Smooth muscle cell (in vitro differentiated cells): ENCODE results near the gene ARPC5L. TPM values are rescaled to one million over a fixed set of nuclear protein-coding genes. Genes with fewer than 3 reads are reported as not detected.

Source experiments
- DNase-seq: peaks from one replicate; lab custom pipeline; 2025; ENCODE audit not compliant: unreplicated experiment; lab: John Stamatoyannopoulos, UW
- H2AFZ ChIP-seq: fragments of 200-600 bp; sonication (generic); 2 replicates; pipeline ENCODE4 v1.6.0; 2016; ENCODE audit warnings: antibody characterized with exemption, low read depth, mild to moderate bottlenecking
- H3F3A ChIP-seq: fragments of 200-600 bp; sonication (generic); 2 replicates; pipeline ENCODE4 v1.6.0; 2017; ENCODE audit warnings: antibody characterized with exemption, low read depth
- H3K27ac ChIP-seq: fragments of 200-600 bp; sonication (generic); 2 replicates; pipeline ENCODE4 v1.5.1; 2016; ENCODE audit warnings: low read depth, mild to moderate bottlenecking
- H3K27me3 ChIP-seq: fragments of 200-600 bp; sonication (generic); 2 replicates; pipeline ENCODE4 v1.6.1; 2016; ENCODE audit warnings: low read depth, mild to moderate bottlenecking
- H3K36me3 ChIP-seq: fragments of 200-600 bp; sonication (generic); 2 replicates; pipeline ENCODE4 v1.5.1; 2016; ENCODE audit warnings: low read depth
- H3K4me1 ChIP-seq: fragments of 200-600 bp; sonication (generic); 2 replicates; pipeline ENCODE4 v1.5.1; 2016; ENCODE audit warnings: low read depth
- H3K4me2 ChIP-seq: fragments of 200-600 bp; sonication (generic); 2 replicates; pipeline ENCODE4 v1.6.0; 2016; ENCODE audit warnings: mild to moderate bottlenecking
- H3K4me3 ChIP-seq: fragments of 200-600 bp; sonication (generic); 2 replicates; pipeline ENCODE4 v1.5.1; 2016; ENCODE audit warnings: mild to moderate bottlenecking
- H3K79me2 ChIP-seq: fragments of 200-600 bp; sonication (generic); 2 replicates; pipeline ENCODE4 v1.6.0; 2016; ENCODE audit warnings: low read depth, mild to moderate bottlenecking
- H3K9ac ChIP-seq: fragments of 200-600 bp; sonication (generic); 2 replicates; pipeline ENCODE4 v1.6.0; 2016; ENCODE audit warnings: low read depth
- H3K9me3 ChIP-seq: fragments of 200-600 bp; sonication (generic); replicated peaks from 2 replicates; pipeline ENCODE4 v1.5.1; 2016; ENCODE audit warnings: low read depth
- H4K20me1 ChIP-seq: fragments of 200-600 bp; sonication (generic); 2 replicates; pipeline ENCODE4 v1.6.0; 2016; ENCODE audit warnings: low read depth
- CTCF ChIP-seq: fragments of 200-600 bp; sonication (generic); IDR thresholded peaks from 2 replicates; pipeline ENCODE4 v1.5.1; 2017; ENCODE audit warnings: borderline replicate concordance, mild to moderate bottlenecking, antibody characterized with exemption; ENCODE audit not compliant: insufficient read depth, poor library complexity, severe bottlenecking
- WGBS: methylation state at CpG from one replicate; pipeline ENCODE4 v1.1.7; 2016; ENCODE audit warnings: low lambda C conversion rate; 5-methylcytosine and 5-hydroxymethylcytosine counted together
- polyA plus RNA-seq: library from polyadenylated mRNA; unstranded; fragments of >200 nt; fragmentation: Nextera tagmentation; extraction: Ambion mirVana; gene quantifications from 2 replicates; pipeline ENCODE4 v1.2.1, GENCODE V29; 2016
- total RNA-seq: library from RNA; depleted of rRNA; stranded (reverse); fragments of >200 nt; gene quantifications from 2 replicates; pipeline ENCODE4 v1.2.3, GENCODE V29; 2014

The ARPC5L gene
- total and polyA plus RNA-seq, 2 experiments from 2014 or later = 20.9 to 69.8 TPM

- 92% methylated on average over 10 of the region's 10 CpGs for WGBS
- Histone ChIP-seq H3F3A (no peaks in the 10 kb centered on the region), H3K4me2 (no peak overlapping the region), H2AFZ (no peak overlapping the region), H3K27me3 (no peaks in the 10 kb centered on the region), H3K9ac (no peak overlapping the region), H3K36me3 (no peaks in the 10 kb centered on the region), H3K79me2 (no peaks in the 10 kb centered on the region), H3K4me3 (no peak overlapping the region), H3K27ac (no peak overlapping the region), H3K9me3 (no peaks in the 10 kb centered on the region), H3K4me1 (peaks cover 4% of the 10 kb centered on the region), H4K20me1 (no peaks in the 10 kb centered on the region)
- no peak for TF ChIP-seq CTCF
- no peak for DNase-seq
Measured at GRCh38 chr9:124886461-124886860, 24.5 kb downstream of the ARPC5L start.

- Histone ChIP-seq H3K27me3 (no peaks in the 10 kb centered on the region), H3F3A (no peaks in the 10 kb centered on the region), H3K9me3 (no peaks in the 10 kb centered on the region), H3K4me2 (no peak overlapping the region), H3K4me1 (peaks cover 4% of the 10 kb centered on the region), H3K4me3 (no peak overlapping the region), H3K36me3 (no peaks in the 10 kb centered on the region), H4K20me1 (no peaks in the 10 kb centered on the region), H3K9ac (no peak overlapping the region), H3K79me2 (no peaks in the 10 kb centered on the region), H2AFZ (no peak overlapping the region), H3K27ac (no peak overlapping the region)
- 92% methylated on average over 14 of the region's 17 CpGs for WGBS
- DNase-seq = no peak
- TF ChIP-seq CTCF = no peak
Measured at GRCh38 chr9:124886866-124887492, 25.0 kb downstream of the ARPC5L start.

GRCh38 chr9:124887832-124888231 is 25.9 kb downstream of the ARPC5L start:
- WGBS = 88% methylated on average over 5 of the region's 5 CpGs
- no peaks in the 10 kb centered on the region for H3K36me3 ChIP-seq
- H4K20me1 ChIP-seq = no peaks in the 10 kb centered on the region

More at GRCh38 chr9:124887832-124888231, 25.9 kb downstream of the ARPC5L start:
- H3K4me2 ChIP-seq = no peak overlapping the region
- H3K9me3 ChIP-seq = no peaks in the 10 kb centered on the region
- no peak overlapping the region for H3K9ac ChIP-seq
- no peaks in the 10 kb centered on the region for H3K79me2 ChIP-seq
- TF ChIP-seq CTCF = no peak
- no peaks in the 10 kb centered on the region for H3K27me3 ChIP-seq
- peaks cover 4% of the 10 kb centered on the region for H3K4me1 ChIP-seq
- H2AFZ ChIP-seq = no peak overlapping the region
- no peak for DNase-seq
- no peak overlapping the region for H3K4me3 ChIP-seq
- no peaks in the 10 kb centered on the region for H3F3A ChIP-seq
- no peak overlapping the region for H3K27ac ChIP-seq
